GM19397 (cell line): ENCODE results near the gene IGSF10.
A peak's percentile ranks its signal among the peaks of the same experiment; 100 is the strongest.
"Not testable (repeated sequence)": the region's sequence is repeated elsewhere in the genome, so short reads cannot be mapped to it uniquely, and the experiment has no call there.

ENCODE experiments used
- ATAC-seq: cut with Tn5 transposase; IDR thresholded peaks from one replicate; pipeline ENCODE4 v1.9.1; 2021; ENCODE audit warnings: mild to moderate bottlenecking, moderate library complexity; ENCODE audit not compliant: unreplicated experiment

Gene IGSF10

GRCh38 chr3:151460774-151461450 is at the start of gene IGSF10:
Gene IGSF10, minus strand, starts transcription at chr3:151461061. Its CDS starts 2,352 bp downstream, at chr3:151458709.
- no peak for ATAC-seq

DNA sequence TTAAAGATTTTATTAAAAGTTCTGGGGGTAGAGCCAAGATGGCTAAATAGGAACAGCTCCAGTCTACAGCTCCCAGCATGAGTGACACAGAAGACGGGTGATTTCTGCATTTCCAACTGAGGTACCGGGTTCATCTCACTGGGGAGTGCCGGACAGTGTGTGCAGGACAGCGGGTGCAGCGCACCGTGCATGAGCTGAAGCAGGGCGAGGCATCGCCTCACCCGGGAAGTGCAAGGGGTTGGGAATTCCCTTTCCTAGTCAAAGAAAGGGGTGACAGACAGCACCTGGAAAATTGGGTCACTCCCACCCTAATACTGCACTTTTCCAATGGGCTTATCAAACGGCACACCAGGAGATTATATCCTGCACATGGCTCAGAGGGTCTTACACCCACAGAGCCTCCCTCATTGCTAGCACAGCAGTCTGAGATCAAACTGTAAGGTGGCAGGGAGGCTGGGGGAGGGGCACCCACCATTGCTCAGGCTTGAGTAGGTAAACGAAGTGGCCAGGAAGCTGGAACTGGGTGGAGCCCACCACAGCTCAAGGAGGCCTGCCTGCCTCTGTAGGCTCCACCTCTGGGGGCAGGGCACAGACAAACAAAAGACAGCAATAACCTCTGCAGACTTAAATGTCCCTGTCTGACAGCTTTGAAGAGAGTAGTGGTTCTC is 48.7 kb upstream of the IGSF10 start:
- not testable (repeated sequence) for ATAC-seq

DNA sequence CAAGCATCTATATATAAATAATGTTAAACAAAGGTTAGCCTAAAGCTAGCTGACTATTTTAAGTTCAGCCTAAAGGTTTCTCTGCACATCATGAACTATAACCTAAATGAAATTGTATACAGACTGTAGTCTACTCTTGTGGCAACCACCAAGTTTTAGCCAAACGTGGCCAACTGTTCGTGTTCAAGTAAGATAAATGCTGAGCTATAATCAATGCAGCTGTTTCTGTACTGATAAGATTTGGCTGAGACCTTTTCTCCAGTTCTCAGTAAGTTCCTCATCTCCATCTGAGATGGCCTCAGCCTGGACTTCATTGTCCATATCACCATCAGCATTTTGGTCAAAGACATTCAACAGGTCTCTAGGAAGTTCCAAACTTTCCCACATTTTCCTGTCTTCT is 43.7 kb upstream of the IGSF10 start:
- no peak for ATAC-seq

DNA sequence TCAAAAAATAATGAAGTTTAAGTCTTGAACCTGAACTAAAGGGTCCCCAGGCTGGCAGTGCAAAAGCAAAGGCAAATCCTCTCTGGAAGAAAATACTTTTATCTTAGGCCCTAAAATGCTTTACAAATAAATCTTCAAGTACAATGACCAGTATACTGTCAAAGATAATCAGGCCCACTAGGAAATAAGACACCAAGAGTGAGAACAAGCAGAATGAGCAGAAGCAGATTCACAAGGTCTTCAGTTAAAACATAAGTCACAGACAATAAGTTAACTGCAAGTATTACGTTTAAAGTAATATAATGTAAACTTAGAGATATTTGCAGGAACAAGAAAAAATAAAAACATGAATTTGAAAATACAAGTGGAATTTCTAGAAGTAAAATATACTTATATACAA is 42.2 kb upstream of the IGSF10 start:
- no peak for ATAC-seq

GRCh38 chr3:151501923-151502632 is 41.2 kb upstream of the IGSF10 start:
- no peak for ATAC-seq

DNA sequence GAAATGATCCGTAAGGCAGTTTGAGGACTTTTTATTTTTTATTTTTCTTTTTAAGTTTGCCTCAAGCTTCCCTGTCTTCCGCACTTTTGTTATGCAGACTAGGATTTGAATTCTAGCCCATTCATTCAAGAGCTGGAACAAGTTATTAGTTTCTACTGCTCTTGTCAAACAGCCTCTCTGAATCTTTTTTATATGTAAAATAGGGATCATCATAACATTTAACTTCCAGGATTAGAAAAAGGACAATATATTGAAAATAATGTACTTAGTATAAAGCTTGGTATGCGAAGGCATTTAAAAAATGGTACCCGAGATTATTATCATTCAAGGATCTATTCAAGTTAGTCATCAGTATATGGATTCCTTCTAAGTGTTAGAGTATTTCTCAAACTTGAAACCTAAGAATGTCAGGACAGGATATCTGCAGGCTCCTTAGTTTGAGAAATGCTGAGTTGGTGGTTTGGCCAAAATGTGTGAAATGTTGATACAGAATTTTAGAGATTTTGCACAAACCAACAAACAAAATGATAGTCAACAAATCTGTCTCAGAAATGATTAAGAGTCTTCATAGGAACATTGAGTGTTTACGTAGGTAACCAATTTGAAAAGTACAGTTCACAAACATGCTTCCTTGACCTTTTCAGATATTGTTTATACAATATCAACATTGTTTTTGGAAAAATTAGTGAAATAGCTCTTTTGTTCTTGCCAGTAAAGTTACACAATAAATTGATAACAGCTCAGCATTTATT is 40.5 kb upstream of the IGSF10 start:
- no peak for ATAC-seq

- no peak for ATAC-seq
Observed at GRCh38 chr3:151499168-151499567, 38.3 kb upstream of the IGSF10 start.

- no peak for ATAC-seq
Observed at GRCh38 chr3:151491525-151491924, 30.7 kb upstream of the IGSF10 start.

DNA sequence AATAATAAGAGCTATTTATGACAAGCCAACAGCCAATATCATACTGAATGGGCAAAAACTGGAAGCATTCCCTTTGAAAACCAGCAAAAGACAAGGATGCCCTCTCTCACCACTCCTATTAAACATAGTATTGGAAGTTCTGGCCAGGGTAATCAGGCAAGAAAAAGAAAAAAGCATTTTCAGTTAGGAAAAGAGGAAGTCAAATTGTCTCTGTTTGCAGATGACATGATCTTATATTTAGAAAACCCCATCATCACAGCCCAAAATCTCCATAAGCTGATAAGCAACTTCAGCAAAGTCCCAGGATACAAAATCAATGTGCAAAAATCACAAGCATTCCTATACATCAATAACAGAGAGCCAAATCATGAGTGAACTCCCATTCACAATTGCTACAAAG is 27.0 kb upstream of the IGSF10 start:
- not testable (repeated sequence) for ATAC-seq

GRCh38 chr3:151483961-151484520 is 23.2 kb upstream of the IGSF10 start:
- no peak for ATAC-seq

GRCh38 chr3:151483488-151483887 is 22.6 kb upstream of the IGSF10 start:
- ATAC-seq, result no peak

- ATAC-seq, result no peak
Observed at GRCh38 chr3:151480492-151480891, 19.6 kb upstream of the IGSF10 start.

- ATAC-seq, result no peak
Observed at GRCh38 chr3:151479452-151479851, 18.6 kb upstream of the IGSF10 start.

DNA sequence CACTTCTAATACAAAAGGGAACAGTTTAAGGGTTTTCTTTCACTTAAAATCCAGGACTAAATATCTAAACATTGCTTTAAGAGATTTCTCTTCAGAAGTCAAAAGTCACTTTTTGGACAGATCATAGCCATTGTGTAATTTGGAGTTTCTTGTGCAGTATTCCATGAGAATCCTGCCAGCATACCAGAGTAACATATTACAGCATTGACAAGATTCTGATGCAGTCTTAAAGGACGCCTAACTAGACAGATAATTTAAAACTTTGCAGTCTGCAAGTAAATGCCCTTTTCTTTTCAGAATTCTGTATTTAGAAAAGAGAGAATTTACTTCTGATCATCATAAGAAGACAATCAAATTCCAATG is 17.5 kb upstream of the IGSF10 start:
- ATAC-seq, result no peak

DNA sequence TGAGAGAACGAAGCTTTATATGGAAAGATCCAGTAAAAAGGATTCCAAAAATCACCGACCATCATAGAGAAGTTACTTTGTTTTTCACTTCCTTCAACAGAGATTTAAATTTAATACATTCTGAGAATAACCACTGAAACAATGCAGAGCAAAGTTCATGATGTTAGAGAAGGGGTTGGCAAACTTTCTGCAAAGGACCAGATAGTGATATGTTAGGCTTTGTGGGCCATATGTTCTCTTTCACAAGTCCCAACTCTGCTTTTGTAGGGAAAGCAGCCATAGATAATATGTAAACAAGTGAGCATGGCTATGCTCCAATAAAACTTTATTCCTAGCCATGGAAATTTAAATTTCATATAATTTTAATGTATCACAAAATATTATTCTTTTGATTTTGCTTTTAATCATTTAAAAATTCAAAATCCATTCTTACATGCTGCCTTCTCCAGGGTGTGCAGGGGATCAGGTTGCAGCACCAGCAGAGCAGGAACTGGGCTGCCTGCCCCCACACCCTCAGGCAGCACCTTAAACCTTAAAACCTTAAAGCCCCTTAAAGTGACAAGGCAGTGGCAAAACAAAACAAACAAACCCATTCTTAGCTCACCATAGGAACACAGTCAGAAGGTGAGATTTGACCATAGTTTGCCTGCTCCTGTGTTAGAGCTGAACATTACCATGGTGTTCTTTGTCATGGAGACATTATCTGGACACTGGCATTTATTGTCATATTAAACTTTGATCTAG is 16.9 kb upstream of the IGSF10 start:
- no peak for ATAC-seq

DNA sequence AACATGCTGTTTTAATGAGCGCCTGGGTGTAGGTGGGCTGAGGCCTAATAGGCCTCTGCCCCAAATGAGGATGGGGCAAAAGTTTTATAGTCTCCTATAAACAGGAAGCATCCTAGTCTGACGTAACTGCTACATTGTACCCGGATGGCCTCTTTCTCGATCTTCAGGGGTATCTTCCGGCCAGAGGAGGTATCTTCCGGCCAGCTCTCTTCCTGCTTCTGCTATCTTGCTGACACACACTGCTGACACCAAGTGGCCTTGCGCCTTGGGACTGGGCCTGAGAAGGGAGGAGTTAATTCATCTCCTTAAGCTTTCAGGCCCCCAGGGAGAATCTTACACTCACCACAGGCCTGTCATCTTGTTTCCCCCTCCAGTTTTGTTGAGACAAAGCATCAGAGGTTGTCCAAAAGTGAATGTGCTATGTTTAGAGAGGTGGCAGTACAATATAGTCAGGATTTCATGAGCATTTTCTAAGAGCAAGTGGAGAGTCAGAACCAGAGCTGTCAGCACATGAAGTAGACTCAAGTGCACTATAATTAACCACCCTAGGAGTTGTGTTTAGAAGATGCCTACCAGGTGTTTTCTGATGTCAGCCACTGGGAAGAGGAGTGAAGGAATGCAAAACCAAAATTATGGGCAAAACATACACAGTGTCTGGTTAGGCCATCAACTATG is 15.6 kb upstream of the IGSF10 start:
- ATAC-seq, result no peak

GRCh38 chr3:151468284-151468917 is 7.5 kb upstream of the IGSF10 start:
- ATAC-seq, result peak; percentile 78

GRCh38 chr3:151467069-151467468 is 6.2 kb upstream of the IGSF10 start:
- ATAC-seq, result no peak

- no peak for ATAC-seq
Observed at GRCh38 chr3:151462991-151463390, 2.1 kb upstream of the IGSF10 start.
